NCI-H748 treated with DMSO at 0.1 percent for 48 hours (cell line): ENCODE data around the gene PXK.

Experiments used
- DNase-seq: peaks from one replicate; lab custom pipeline; 2025; lab: John Stamatoyannopoulos, UW

Gene PXK

DNA sequence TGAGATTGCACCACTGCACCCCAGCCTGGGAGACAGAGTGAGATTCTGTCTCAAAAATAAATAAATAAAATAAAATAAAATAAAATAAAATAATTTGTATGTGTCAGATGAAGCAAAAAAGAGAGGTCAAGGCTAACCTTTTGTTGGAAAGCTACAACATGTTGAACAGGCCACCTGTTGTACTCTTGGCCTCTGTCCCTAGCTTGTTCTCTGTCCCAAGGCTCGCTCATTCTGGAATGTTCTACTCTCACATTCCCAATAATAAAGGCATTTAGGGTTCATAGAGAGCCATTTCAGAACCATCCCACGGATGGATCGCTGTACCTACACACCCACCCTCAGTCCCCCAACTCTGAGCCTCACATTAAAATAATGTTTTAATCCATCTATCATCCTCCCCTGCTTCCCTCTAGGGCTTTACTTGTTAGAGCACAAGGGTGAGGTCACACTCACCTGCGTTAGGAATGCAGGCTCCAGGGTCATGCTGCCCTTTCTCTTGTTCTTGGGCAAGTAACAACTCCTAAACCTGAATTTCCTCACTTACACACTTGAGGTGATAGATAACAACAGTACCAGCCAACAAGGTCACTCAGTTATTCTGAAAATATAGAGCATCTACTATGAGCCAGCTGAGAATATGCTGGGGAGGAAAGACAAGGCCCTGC, 134.3 kb downstream of the PXK start:
- no peak for DNase-seq

DNA sequence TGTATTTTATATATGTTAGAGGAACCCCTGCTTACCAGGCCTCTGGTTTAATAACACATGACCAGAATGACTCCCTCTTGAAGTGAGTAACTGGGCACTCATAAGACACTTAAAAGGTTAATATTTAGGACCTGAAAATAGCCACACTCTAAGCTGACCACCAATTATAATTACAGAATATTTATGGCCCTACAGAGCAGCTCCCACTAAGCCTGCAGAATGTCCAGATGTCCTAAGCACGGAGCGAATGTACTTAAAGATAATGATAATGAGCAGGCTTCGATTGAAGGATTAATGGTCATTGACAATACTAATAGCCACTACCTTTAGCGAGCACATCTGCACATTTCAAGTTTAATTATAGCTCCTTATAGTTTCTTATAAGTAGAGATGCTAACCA, 136.4 kb downstream of the PXK start:
- no peak for DNase-seq

DNA sequence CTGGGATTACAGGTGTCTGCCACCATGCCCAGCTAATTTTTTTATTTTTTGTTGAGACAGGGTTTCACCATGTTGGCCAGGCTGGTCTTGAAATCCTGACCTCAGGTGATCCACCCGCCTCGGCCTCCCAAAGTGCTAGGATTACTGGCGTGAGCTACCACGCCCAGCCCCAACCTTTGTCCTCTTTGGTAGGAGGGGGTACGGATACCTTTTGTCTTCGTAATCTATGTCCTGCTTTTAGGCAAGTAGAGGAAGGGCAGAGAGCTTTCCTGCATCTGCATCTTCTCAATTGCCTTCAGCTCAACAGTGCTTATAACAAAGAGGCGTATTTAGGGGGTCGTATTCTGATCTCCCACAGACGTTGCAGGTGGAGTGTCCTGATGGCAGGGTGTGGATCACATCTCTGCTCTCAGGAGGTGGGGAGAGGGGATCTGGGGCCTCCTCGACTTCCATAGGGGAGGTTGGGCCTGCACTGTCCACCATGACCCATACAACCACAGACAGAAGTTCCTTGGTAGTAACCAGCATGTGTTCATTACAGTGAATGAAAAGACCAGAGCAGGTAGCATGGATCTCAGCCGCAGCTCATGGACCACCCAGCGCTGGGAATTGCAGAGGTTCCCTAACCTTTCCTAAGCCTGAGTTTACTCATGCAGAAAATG, 137.8 kb downstream of the PXK start:
- DNase-seq: no peak

DNA sequence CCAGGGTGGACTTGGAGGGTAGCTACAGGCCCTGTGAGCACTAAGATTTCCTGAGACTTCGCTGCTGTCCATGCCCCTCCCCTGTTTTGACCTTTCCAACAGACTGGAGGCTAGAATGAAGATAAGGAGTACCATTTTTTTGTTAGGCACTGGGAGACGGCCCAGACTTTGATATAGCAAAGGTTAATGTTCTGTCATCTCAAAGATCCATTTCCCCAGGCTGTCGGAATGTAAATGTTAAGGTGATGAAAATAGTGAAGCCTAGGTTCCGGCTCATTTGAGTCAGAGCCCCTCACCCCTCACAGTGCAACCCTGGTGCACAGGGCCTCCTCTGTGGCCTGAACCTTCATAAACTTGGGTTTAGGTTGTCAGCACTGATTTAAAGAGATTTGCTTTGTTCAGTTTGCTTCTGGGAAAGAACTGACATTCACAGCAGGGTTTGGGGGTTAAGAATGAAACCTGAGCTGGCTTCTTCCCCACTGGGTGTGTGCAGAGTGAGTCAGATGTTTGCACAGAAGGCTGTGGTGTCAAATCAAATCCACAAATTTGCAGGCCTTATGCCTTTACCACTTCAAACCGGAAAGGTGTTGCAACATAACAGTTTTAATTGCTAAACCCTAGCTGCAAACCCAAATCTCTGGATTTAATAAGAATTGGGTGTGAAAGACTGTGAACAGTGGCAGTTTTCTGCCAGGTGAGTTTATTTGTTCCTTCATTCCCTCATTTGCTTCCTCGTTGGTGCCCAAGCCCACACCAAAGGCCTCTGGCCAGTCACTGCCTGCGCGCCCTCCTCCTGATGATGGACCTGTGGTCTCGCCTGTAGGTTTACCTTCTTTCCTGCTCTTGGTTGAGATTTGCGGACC, 138.6 kb downstream of the PXK start:
- peak; percentile 89 for DNase-seq

DNA sequence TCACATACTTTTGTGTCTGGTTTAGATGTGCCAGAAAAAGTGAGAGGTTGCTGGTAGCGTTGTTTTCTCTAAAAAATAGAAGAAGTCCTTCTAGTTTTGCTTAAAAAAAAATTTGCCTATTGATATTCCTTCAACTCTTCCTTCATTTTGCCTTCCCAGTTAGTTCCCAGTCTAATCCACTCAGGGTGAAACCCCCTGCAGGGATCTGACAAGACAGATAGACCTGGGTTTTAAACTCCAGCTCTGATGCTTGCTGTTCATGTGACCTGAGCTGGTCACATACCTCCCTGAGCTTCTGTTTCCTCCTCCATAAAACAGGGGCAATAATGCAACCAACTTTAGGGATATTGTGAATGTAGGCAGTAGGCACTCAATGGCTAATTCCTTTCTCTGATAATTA, 140.6 kb downstream of the PXK start:
- DNase-seq: no peak

DNA sequence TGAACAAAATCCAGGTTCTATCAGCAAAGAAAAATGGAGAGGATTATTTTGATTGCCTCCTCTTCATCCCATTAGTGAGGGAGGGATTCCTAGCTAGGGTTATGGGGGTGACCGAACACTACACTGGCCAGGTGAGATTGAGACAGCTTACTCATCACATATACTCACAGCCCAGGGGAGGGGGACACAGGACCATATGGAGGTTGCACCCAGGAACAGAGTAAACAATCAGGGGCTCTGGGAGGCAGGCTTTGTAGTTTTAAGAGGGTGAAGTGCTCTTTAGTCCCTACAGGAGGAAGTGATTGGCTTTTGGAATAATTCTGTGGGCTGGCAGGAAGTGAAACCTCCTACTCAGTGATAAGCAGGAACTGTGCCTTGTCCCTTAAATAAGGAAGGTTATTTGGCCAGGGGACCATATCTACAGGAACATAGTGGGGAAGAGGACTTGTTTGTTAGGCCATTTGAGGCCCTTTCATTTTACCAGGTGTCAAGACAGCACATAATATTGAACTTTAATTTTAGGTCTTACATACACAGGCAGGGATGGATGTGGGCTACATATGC, 141.7 kb downstream of the PXK start:
- DNase-seq: no peak

DNA sequence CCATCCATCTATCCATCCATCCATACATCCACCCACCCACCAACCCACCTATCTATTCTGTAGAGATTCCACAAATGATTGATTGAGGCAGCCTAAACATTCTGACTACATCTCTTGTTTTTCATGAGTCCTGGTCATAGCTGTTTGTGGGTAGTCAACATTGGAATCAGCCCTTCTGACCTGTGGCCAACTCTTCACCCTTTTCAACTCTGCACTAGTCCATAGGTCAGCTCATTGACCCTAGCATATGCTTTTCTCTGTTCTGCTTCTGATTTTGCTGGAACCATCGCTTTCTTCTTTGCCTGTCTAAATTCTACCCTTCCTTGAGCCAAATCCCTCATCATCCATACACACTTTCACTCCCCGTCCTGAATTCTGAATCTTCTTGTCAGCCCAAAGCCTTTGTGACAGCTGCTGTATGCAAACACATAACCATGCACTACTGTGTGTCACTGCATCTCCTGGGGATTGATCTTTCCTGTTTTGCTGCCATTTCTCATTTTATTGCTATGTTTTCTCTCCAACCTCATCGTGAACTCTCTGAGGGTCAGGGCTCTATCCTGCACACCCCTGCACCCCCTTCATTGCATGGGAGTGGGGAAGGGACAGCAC, 142.4 kb downstream of the PXK start:
- no peak for DNase-seq
